Transverse colon (tissue), 4 donors: ENCODE results near the gene REN.

Source experiments
- EP300 ChIP-seq: sonication (generic); formaldehyde crosslinking; IDR thresholded peaks from one replicate; pipeline ENCODE4 v1.6.1; 2017; ENCODE audit warnings: antibody characterized with exemption, low read depth
- POLR2AphosphoS5 ChIP-seq, 3 donors: sonication (generic); formaldehyde crosslinking; IDR thresholded peaks; one replicate each; pipeline ENCODE4 v1.6.1; 2016; ENCODE audit warnings: antibody characterized with exemption in 3 of 3
- TF ChIP-seq, protein P1 (sequence below), 5 experiments: fragments of 200-600 bp in 3 of 5; fragments of 450-650 bp in 2 of 5; sonication (generic) in 3 of 5; IDR thresholded peaks; 1 replicate in 2 of 5; 2 replicates in 3 of 5; pipeline ENCODE4 v1.5.1; 2016 to 2017; ENCODE audit warnings: antibody characterized with exemption in 5 of 5, inconsistent platforms in 3 of 5, mild to moderate bottlenecking in 2 of 5, moderate library complexity in 1 of 5

DNA sequence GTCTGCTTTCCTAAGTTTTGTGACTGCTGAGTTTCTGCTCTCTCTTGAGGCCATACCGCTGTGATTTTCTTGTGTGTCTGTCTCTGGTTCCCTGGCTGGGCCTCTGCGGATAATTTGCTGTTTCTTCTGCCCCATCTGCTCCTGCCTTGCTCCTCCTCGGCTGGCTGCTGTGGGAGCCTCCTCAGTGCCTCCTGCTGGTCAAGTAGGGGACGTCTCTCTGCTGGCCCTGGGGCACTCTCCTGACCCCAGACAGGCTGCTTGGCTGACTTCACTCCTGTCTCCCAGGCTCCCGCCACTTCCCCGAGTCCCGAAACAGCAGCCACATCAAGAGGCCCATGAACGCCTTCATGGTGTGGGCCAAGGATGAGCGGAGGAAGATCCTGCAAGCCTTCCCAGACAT is 42.8 kb downstream of the REN start:
- TF ChIP-seq, protein P1, sequence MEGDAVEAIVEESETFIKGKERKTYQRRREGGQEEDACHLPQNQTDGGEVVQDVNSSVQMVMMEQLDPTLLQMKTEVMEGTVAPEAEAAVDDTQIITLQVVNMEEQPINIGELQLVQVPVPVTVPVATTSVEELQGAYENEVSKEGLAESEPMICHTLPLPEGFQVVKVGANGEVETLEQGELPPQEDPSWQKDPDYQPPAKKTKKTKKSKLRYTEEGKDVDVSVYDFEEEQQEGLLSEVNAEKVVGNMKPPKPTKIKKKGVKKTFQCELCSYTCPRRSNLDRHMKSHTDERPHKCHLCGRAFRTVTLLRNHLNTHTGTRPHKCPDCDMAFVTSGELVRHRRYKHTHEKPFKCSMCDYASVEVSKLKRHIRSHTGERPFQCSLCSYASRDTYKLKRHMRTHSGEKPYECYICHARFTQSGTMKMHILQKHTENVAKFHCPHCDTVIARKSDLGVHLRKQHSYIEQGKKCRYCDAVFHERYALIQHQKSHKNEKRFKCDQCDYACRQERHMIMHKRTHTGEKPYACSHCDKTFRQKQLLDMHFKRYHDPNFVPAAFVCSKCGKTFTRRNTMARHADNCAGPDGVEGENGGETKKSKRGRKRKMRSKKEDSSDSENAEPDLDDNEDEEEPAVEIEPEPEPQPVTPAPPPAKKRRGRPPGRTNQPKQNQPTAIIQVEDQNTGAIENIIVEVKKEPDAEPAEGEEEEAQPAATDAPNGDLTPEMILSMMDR (IDR thresholded peaks at IDR 0.05) = peak in 4 of 5 experiments; percentile 31 to 50 (median 37)
- no peak for TF ChIP-seq POLR2AphosphoS5 (IDR thresholded peaks at IDR 0.05)
- no peak for TF ChIP-seq EP300
